HL-60 (cell line): ENCODE results near the gene IL1B.

Experiments
- DNase-seq, 2 experiments: peaks; one replicate each; pipeline ENCODE4 v3.0.0-alpha.2; 2010 to 2020; ENCODE audit warnings: low read depth in 1 of 2, low spot score in 1 of 2
- H3K27ac ChIP-seq: fragments of 250-450 bp; sonication (Bioruptor Pico); replicated peaks from 2 replicates; pipeline ENCODE4 v1.5.1; 2020; ENCODE audit warnings: mild to moderate bottlenecking, moderate library complexity
- H3K27me3 ChIP-seq: fragments of 250-450 bp; sonication (Bioruptor Pico); 2 replicates; pipeline ENCODE4 v1.5.1; 2021; ENCODE audit warnings: mild to moderate bottlenecking, moderate library complexity; ENCODE audit not compliant: insufficient read depth, poor library complexity, severe bottlenecking
- H3K4me3 ChIP-seq: replicated peaks from 2 replicates; pipeline ENCODE4 v1.5.1; 2011; ENCODE audit warnings: mild to moderate bottlenecking, control low read depth, low read length; ENCODE audit not compliant: insufficient read depth
- GABPA ChIP-seq: IDR thresholded peaks from 2 replicates; pipeline ENCODE4 v1.6.1; 2012; ENCODE audit warnings: low read depth
- POLR2AphosphoS5 ChIP-seq: IDR thresholded peaks from 2 replicates; pipeline ENCODE4 v1.6.1; 2012; ENCODE audit warnings: low read depth
- SPI1 ChIP-seq: IDR thresholded peaks from 2 replicates; pipeline ENCODE4 v1.6.1; 2012; ENCODE audit warnings: low read depth, mild to moderate bottlenecking, borderline replicate concordance
- TF ChIP-seq, protein P1 (sequence below): IDR thresholded peaks from 2 replicates; pipeline ENCODE4 v1.6.1; 2012; ENCODE audit warnings: low read depth; ENCODE audit not compliant: insufficient replicate concordance
- TF ChIP-seq, protein P2 (sequence below): IDR thresholded peaks from one replicate; pipeline ENCODE4 v1.5.1; 2011; ENCODE audit warnings: low read length, control low read depth, inconsistent platforms; ENCODE audit not compliant: insufficient read depth

The IL1B gene

DNA sequence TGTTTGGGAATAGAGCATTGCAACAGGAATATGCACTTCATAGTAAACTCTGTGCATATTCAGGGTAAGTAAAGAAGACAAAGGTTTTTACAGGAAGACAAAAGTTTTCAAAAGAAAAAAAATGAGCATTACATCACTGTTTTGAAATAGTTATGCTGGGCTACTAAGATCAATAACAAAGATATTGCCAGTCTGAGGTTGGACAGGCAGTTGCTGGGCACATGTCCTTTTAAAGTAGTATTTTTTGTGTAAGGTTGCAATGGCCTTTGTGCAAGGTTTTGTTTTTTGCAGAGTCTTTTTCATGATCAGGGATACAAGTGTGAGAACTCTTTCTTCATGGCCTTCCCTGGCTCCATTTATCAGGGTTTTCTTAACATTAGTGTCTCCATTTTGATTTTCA, 16.2 kb downstream of the IL1B start:
- TF ChIP-seq SPI1, result no peak
- TF ChIP-seq, protein P1, sequence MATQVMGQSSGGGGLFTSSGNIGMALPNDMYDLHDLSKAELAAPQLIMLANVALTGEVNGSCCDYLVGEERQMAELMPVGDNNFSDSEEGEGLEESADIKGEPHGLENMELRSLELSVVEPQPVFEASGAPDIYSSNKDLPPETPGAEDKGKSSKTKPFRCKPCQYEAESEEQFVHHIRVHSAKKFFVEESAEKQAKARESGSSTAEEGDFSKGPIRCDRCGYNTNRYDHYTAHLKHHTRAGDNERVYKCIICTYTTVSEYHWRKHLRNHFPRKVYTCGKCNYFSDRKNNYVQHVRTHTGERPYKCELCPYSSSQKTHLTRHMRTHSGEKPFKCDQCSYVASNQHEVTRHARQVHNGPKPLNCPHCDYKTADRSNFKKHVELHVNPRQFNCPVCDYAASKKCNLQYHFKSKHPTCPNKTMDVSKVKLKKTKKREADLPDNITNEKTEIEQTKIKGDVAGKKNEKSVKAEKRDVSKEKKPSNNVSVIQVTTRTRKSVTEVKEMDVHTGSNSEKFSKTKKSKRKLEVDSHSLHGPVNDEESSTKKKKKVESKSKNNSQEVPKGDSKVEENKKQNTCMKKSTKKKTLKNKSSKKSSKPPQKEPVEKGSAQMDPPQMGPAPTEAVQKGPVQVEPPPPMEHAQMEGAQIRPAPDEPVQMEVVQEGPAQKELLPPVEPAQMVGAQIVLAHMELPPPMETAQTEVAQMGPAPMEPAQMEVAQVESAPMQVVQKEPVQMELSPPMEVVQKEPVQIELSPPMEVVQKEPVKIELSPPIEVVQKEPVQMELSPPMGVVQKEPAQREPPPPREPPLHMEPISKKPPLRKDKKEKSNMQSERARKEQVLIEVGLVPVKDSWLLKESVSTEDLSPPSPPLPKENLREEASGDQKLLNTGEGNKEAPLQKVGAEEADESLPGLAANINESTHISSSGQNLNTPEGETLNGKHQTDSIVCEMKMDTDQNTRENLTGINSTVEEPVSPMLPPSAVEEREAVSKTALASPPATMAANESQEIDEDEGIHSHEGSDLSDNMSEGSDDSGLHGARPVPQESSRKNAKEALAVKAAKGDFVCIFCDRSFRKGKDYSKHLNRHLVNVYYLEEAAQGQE, result no peak
- TF ChIP-seq, protein P2, sequence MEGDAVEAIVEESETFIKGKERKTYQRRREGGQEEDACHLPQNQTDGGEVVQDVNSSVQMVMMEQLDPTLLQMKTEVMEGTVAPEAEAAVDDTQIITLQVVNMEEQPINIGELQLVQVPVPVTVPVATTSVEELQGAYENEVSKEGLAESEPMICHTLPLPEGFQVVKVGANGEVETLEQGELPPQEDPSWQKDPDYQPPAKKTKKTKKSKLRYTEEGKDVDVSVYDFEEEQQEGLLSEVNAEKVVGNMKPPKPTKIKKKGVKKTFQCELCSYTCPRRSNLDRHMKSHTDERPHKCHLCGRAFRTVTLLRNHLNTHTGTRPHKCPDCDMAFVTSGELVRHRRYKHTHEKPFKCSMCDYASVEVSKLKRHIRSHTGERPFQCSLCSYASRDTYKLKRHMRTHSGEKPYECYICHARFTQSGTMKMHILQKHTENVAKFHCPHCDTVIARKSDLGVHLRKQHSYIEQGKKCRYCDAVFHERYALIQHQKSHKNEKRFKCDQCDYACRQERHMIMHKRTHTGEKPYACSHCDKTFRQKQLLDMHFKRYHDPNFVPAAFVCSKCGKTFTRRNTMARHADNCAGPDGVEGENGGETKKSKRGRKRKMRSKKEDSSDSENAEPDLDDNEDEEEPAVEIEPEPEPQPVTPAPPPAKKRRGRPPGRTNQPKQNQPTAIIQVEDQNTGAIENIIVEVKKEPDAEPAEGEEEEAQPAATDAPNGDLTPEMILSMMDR, result no peak
- TF ChIP-seq POLR2AphosphoS5, result no peak
- TF ChIP-seq GABPA, result no peak
- DNase-seq, result no peak
- Histone ChIP-seq H3K4me3 (no peak overlapping the region), H3K27me3 (no peaks in the 10 kb centered on the region), H3K27ac (no peak overlapping the region)

DNA sequence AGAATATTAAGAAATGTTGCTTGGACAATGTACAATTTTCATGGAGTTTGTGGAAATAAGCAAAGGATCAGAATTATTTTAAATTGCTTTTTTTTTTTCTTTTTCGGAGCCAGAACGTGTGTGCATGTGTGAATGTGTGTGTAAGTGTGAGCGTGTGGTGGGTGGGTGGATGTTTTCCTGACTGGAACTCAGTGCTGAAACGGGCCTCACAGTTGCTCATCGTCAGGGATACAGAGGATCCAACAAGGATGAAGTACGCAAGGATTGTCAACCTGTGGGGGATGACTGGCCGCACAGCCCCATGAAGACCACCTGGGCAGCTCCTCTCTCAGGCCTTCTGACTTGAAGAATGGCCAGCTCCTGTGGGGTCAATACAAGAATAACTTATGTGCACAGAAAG, 17.5 kb downstream of the IL1B start:
- Histone ChIP-seq H3K4me3 (no peak overlapping the region), H3K27ac (no peak overlapping the region), H3K27me3 (no peaks in the 10 kb centered on the region)
- TF ChIP-seq, protein P2, result no peak
- TF ChIP-seq POLR2AphosphoS5 (no peak), SPI1 (no peak), GABPA (no peak)
- TF ChIP-seq, protein P1, result no peak
- DNase-seq, result no peak

- TF ChIP-seq, protein P1, result no peak
- TF ChIP-seq POLR2AphosphoS5 (no peak), GABPA (no peak), SPI1 (no peak)
- TF ChIP-seq, protein P2, result no peak
- no peak for DNase-seq
- Histone ChIP-seq H3K27ac (no peak overlapping the region), H3K4me3 (no peak overlapping the region), H3K27me3 (no peaks in the 10 kb centered on the region)
Measured at GRCh38 chr2:112818094-112818902, 18.3 kb downstream of the IL1B start.
